NK-92 treated with Interleukin-12 subunit alpha and Interleukin-12 subunit beta, amount 100 ng/mL, for 24 hours (cell line): ENCODE results near the gene TSC22D4.
"Not testable (repeated sequence)": the region's sequence is repeated elsewhere in the genome, so short reads cannot be mapped to it uniquely, and the experiment has no call there.

ENCODE experiments used
- DNase-seq: peaks from one replicate; lab custom pipeline; 2025; lab: John Stamatoyannopoulos, UW

Gene TSC22D4

GRCh38 chr7:100478958-100479660, at the start of gene TSC22D4:
TSS of gene TSC22D4 (minus strand) at chr7:100479214. CDS start at chr7:100478038, 1,176 bp downstream.
- DNase-seq: peak; percentile 89

- DNase-seq: not testable (repeated sequence)
Observed at GRCh38 chr7:100528108-100528866, 49.3 kb upstream of the TSC22D4 start.

- DNase-seq: not testable (repeated sequence)
Observed at GRCh38 chr7:100523192-100523591, 44.2 kb upstream of the TSC22D4 start.

GRCh38 chr7:100521909-100522593, 43.0 kb upstream of the TSC22D4 start:
- DNase-seq: not testable (repeated sequence)

GRCh38 chr7:100521076-100521475, 42.1 kb upstream of the TSC22D4 start:
- no peak for DNase-seq

- no peak for DNase-seq
Observed at GRCh38 chr7:100520138-100520537, 41.1 kb upstream of the TSC22D4 start.

GRCh38 chr7:100519580-100519979, 40.6 kb upstream of the TSC22D4 start:
- no peak for DNase-seq

- no peak for DNase-seq
Observed at GRCh38 chr7:100517305-100517704, 38.3 kb upstream of the TSC22D4 start.

GRCh38 chr7:100516135-100516812, 37.3 kb upstream of the TSC22D4 start:
- peak; percentile 61 for DNase-seq

GRCh38 chr7:100515072-100515532, 36.1 kb upstream of the TSC22D4 start:
- no peak for DNase-seq

- DNase-seq: no peak
Observed at GRCh38 chr7:100513212-100513810, 34.3 kb upstream of the TSC22D4 start.

- DNase-seq: no peak
Observed at GRCh38 chr7:100510437-100511239, 31.6 kb upstream of the TSC22D4 start.

- DNase-seq: no peak
Observed at GRCh38 chr7:100509231-100509630, 30.2 kb upstream of the TSC22D4 start.

GRCh38 chr7:100506356-100506923, 27.4 kb upstream of the TSC22D4 start:
- no peak for DNase-seq

- no peak for DNase-seq
Observed at GRCh38 chr7:100504887-100505611, 26.0 kb upstream of the TSC22D4 start.

GRCh38 chr7:100504031-100504430, 25.0 kb upstream of the TSC22D4 start:
- not testable (repeated sequence) for DNase-seq

GRCh38 chr7:100500743-100501142, 21.7 kb upstream of the TSC22D4 start:
- not testable (repeated sequence) for DNase-seq

GRCh38 chr7:100496509-100496908, 17.5 kb upstream of the TSC22D4 start:
- no peak for DNase-seq

- no peak for DNase-seq
Observed at GRCh38 chr7:100493476-100494264, 14.7 kb upstream of the TSC22D4 start.
